Smooth muscle cell (in vitro differentiated cells): ENCODE results near the gene ITGB3. TPM values are rescaled to one million over a fixed set of nuclear protein-coding genes. Genes with fewer than 3 reads are reported as not detected.

Experiments used
- DNase-seq: peaks from one replicate; lab custom pipeline; 2025; ENCODE audit not compliant: unreplicated experiment; lab: John Stamatoyannopoulos, UW
- H2AFZ ChIP-seq: fragments of 200-600 bp; sonication (generic); 2 replicates; pipeline ENCODE4 v1.6.0; 2016; ENCODE audit warnings: antibody characterized with exemption, low read depth, mild to moderate bottlenecking
- H3F3A ChIP-seq: fragments of 200-600 bp; sonication (generic); 2 replicates; pipeline ENCODE4 v1.6.0; 2017; ENCODE audit warnings: antibody characterized with exemption, low read depth
- H3K27ac ChIP-seq: fragments of 200-600 bp; sonication (generic); 2 replicates; pipeline ENCODE4 v1.5.1; 2016; ENCODE audit warnings: low read depth, mild to moderate bottlenecking
- H3K27me3 ChIP-seq: fragments of 200-600 bp; sonication (generic); 2 replicates; pipeline ENCODE4 v1.6.1; 2016; ENCODE audit warnings: low read depth, mild to moderate bottlenecking
- H3K36me3 ChIP-seq: fragments of 200-600 bp; sonication (generic); 2 replicates; pipeline ENCODE4 v1.5.1; 2016; ENCODE audit warnings: low read depth
- H3K4me1 ChIP-seq: fragments of 200-600 bp; sonication (generic); 2 replicates; pipeline ENCODE4 v1.5.1; 2016; ENCODE audit warnings: low read depth
- H3K4me2 ChIP-seq: fragments of 200-600 bp; sonication (generic); 2 replicates; pipeline ENCODE4 v1.6.0; 2016; ENCODE audit warnings: mild to moderate bottlenecking
- H3K4me3 ChIP-seq: fragments of 200-600 bp; sonication (generic); 2 replicates; pipeline ENCODE4 v1.5.1; 2016; ENCODE audit warnings: mild to moderate bottlenecking
- H3K79me2 ChIP-seq: fragments of 200-600 bp; sonication (generic); 2 replicates; pipeline ENCODE4 v1.6.0; 2016; ENCODE audit warnings: low read depth, mild to moderate bottlenecking
- H3K9ac ChIP-seq: fragments of 200-600 bp; sonication (generic); 2 replicates; pipeline ENCODE4 v1.6.0; 2016; ENCODE audit warnings: low read depth
- H3K9me3 ChIP-seq: fragments of 200-600 bp; sonication (generic); replicated peaks from 2 replicates; pipeline ENCODE4 v1.5.1; 2016; ENCODE audit warnings: low read depth
- H4K20me1 ChIP-seq: fragments of 200-600 bp; sonication (generic); 2 replicates; pipeline ENCODE4 v1.6.0; 2016; ENCODE audit warnings: low read depth
- WGBS: methylation state at CpG from one replicate; pipeline ENCODE4 v1.1.7; 2016; ENCODE audit warnings: low lambda C conversion rate; 5-methylcytosine and 5-hydroxymethylcytosine counted together
- polyA plus RNA-seq: library from polyadenylated mRNA; unstranded; fragments of >200 nt; fragmentation: Nextera tagmentation; extraction: Ambion mirVana; gene quantifications from 2 replicates; pipeline ENCODE4 v1.2.1, GENCODE V29; 2016
- total RNA-seq: library from RNA; depleted of rRNA; stranded (reverse); fragments of >200 nt; gene quantifications from 2 replicates; pipeline ENCODE4 v1.2.3, GENCODE V29; 2014
- TF ChIP-seq, protein P1 (sequence below): fragments of 200-600 bp; sonication (generic); IDR thresholded peaks from 2 replicates; pipeline ENCODE4 v1.5.1; 2017; ENCODE audit warnings: borderline replicate concordance, mild to moderate bottlenecking, antibody characterized with exemption; ENCODE audit not compliant: insufficient read depth, poor library complexity, severe bottlenecking

ITGB3 gene
- total and polyA plus RNA-seq, 2 experiments from 2014 or later = 3.9 to 7.9 TPM

- peaks cover 13% of the 10 kb centered on the region for H3K4me1 ChIP-seq
Observed at GRCh38 chr17:47270946-47271705, 17.5 kb downstream of the ITGB3 start.

DNA sequence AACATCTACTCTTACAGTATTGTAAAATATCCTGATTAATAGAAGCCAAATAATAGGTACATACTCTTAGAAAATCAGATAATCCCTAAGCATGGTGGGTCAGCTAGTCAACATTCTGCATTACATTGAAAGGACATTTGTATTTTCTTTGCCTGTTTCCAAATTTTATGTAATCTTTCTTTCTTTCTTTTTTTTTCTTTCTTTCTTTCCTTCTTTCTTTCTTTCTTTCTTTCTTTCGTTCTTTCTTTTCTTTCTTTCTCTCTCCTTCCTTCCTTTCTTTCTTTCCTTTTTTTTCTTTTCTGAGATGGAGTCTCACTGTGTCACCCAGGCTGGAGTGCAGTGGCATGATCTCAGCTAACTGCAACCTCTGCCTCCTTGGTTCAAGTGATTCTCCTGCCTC lies 18.9 kb downstream of the ITGB3 start:
- no peak overlapping the region for H3K27ac ChIP-seq

More at GRCh38 chr17:47270946-47271705, 17.5 kb downstream of the ITGB3 start:
- Histone ChIP-seq H3F3A (peaks cover 22% of the 10 kb centered on the region), H3K4me2 (no peak overlapping the region), H3K4me3 (no peak overlapping the region), H3K9me3 (no peaks in the 10 kb centered on the region), H3K36me3 (no peaks in the 10 kb centered on the region), H3K79me2 (no peaks in the 10 kb centered on the region), H3K9ac (no peak overlapping the region), H3K27ac (no peak overlapping the region), H4K20me1 (no peaks in the 10 kb centered on the region), H3K27me3 (no peaks in the 10 kb centered on the region), H2AFZ (no peak overlapping the region)
- no peak for DNase-seq
- TF ChIP-seq, protein P1, sequence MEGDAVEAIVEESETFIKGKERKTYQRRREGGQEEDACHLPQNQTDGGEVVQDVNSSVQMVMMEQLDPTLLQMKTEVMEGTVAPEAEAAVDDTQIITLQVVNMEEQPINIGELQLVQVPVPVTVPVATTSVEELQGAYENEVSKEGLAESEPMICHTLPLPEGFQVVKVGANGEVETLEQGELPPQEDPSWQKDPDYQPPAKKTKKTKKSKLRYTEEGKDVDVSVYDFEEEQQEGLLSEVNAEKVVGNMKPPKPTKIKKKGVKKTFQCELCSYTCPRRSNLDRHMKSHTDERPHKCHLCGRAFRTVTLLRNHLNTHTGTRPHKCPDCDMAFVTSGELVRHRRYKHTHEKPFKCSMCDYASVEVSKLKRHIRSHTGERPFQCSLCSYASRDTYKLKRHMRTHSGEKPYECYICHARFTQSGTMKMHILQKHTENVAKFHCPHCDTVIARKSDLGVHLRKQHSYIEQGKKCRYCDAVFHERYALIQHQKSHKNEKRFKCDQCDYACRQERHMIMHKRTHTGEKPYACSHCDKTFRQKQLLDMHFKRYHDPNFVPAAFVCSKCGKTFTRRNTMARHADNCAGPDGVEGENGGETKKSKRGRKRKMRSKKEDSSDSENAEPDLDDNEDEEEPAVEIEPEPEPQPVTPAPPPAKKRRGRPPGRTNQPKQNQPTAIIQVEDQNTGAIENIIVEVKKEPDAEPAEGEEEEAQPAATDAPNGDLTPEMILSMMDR = no peak
- WGBS = 98% methylated on average over 2 of the region's 2 CpGs

GRCh38 chr17:47273245-47273644 lies 19.6 kb downstream of the ITGB3 start:
- peaks cover 17% of the 10 kb centered on the region for H3K4me1 ChIP-seq

More for the DNA sequence above, 18.9 kb downstream of the ITGB3 start:
- no peaks in the 10 kb centered on the region for H3K79me2 ChIP-seq
- H3K4me1 ChIP-seq = peaks cover 17% of the 10 kb centered on the region
- peaks cover 13% of the 10 kb centered on the region for H3F3A ChIP-seq
- H3K9me3 ChIP-seq = no peaks in the 10 kb centered on the region
- TF ChIP-seq, protein P1 = no peak
- no peaks in the 10 kb centered on the region for H4K20me1 ChIP-seq
- H2AFZ ChIP-seq = no peak overlapping the region
- H3K4me3 ChIP-seq = no peak overlapping the region
- 73% methylated on average over 1 of the region's 1 CpG for WGBS
- H3K27me3 ChIP-seq = no peaks in the 10 kb centered on the region
- DNase-seq = no peak
- H3K9ac ChIP-seq = no peak overlapping the region
- no peak overlapping the region for H3K4me2 ChIP-seq
- no peaks in the 10 kb centered on the region for H3K36me3 ChIP-seq

More at GRCh38 chr17:47273245-47273644, 19.6 kb downstream of the ITGB3 start:
- no peak overlapping the region for H3K9ac ChIP-seq
- H4K20me1 ChIP-seq = no peaks in the 10 kb centered on the region
- TF ChIP-seq, protein P1 = no peak
- H3K79me2 ChIP-seq = no peaks in the 10 kb centered on the region
- no peaks in the 10 kb centered on the region for H3K36me3 ChIP-seq
- no peaks in the 10 kb centered on the region for H3K27me3 ChIP-seq
- no peak overlapping the region for H3K4me2 ChIP-seq
- no peak overlapping the region for H2AFZ ChIP-seq
- H3K9me3 ChIP-seq = no peaks in the 10 kb centered on the region
- WGBS = 86% methylated on average over 2 of the region's 2 CpGs
- DNase-seq = no peak
- H3K4me3 ChIP-seq = no peak overlapping the region
- peaks cover 13% of the 10 kb centered on the region for H3F3A ChIP-seq
- H3K27ac ChIP-seq = no peak overlapping the region
